ENCODE results near the gene UBC. TPM values are rescaled to one million over a fixed set of nuclear protein-coding genes. Genes with fewer than 3 reads are reported as not detected.
"Not testable (repeated sequence)": the region's sequence is repeated elsewhere in the genome, so short reads cannot be mapped to it uniquely, and the experiment has no call there.

The UBC gene
- total and polyA plus RNA-seq, 8 donors: 409 to 1,431 (median 1,011) TPM

- H3K27ac ChIP-seq: peak overlapping the region; percentile 98 to 100 (median 100)
- no peaks in the 10 kb centered on the region for H3K27me3 ChIP-seq
- H3K36me3 ChIP-seq: peaks cover 16 to 34% (median 29%) of the 10 kb centered on the region in 4 donors
- TF ChIP-seq POLR2A (IDR thresholded peaks at IDR 0.05) (no peak), POLR2AphosphoS5 (IDR thresholded peaks at IDR 0.05) (no peak), EP300 (IDR thresholded peaks at IDR 0.05) (no peak), CTCF (IDR thresholded peaks at IDR 0.05) (no peak)
- peak overlapping the region; percentile 79 to 88 (median 81) for H3K4me3 ChIP-seq
- H3K9me3 ChIP-seq: no peaks in the 10 kb centered on the region
- 11 to 16% (median 15%) methylated on average over 18 to 21 of the region's 21 CpGs for WGBS, 5 donors
- H3K4me1 ChIP-seq: peaks cover 52 to 73% (median 66%) of the 10 kb centered on the region in 4 donors
- intact Hi-C loops (cut with DNase I; ENCODE audit: low total_unique reads): no loop called here
- DNase-seq: peak in 1 of 2 donors; percentile 60
Observed at GRCh38 chr12:124915239-124916236, 1.1 kb upstream of the UBC start.

GRCh38 chr12:124913474-124914391 lies 717 bp downstream of the UBC start:
- Histone ChIP-seq H3K27me3 (no peaks in the 10 kb centered on the region), H3K9me3 (no peaks in the 10 kb centered on the region), H3K27ac (peak overlapping the region; percentile 98 to 100 (median 100)), H3K36me3 (peaks cover 17 to 35% (median 31%) of the 10 kb centered on the region in 4 donors), H3K4me1 (peaks cover 49 to 73% (median 70%) of the 10 kb centered on the region in 4 donors), H3K4me3 (peak overlapping the region; percentile 79 to 88 (median 81))
- intact Hi-C loops (cut with DNase I; ENCODE audit: low total_unique reads): no loop called here
- TF ChIP-seq CTCF (IDR thresholded peaks at IDR 0.05) (peak in 5 of 7 experiments; percentile 31 to 80 (median 61)), EP300 (IDR thresholded peaks at IDR 0.05) (no peak), POLR2AphosphoS5 (IDR thresholded peaks at IDR 0.05) (peak; percentile 69 to 88 (median 74)), POLR2A (IDR thresholded peaks at IDR 0.05) (peak in 1 of 4 donors; percentile 19)
- DNase-seq: peak; percentile 91 to 96
- 1 to 4% (median 3%) methylated on average over 45 to 46 of the region's 46 CpGs for WGBS, 5 donors

- H3K36me3 ChIP-seq: peaks cover 17 to 35% (median 31%) of the 10 kb centered on the region in 4 donors
- DNase-seq; intact Hi-C loops (cut with DNase I; ENCODE audit: low total_unique reads); H3K27me3 ChIP-seq; H3K9me3 ChIP-seq: not testable (repeated sequence)
- H3K4me3 ChIP-seq: peak overlapping the region; percentile 79 to 88 (median 81)
- H3K4me1 ChIP-seq: peaks cover 39 to 63% (median 60%) of the 10 kb centered on the region in 4 donors
- WGBS, 5 donors: 28 to 58% (median 49%) methylated on average over 13 to 18 of the region's 21 CpGs
- H3K27ac ChIP-seq: peak overlapping the region in 4 of 5 donors; percentile 98 to 100 (median 100)
- TF ChIP-seq POLR2AphosphoS5 (IDR thresholded peaks at IDR 0.05) (peak; percentile 61 to 87 (median 80)), POLR2A (IDR thresholded peaks at IDR 0.05) (peak in 1 of 4 donors; percentile 48)
Observed at GRCh38 chr12:124912529-124913287, 1.7 kb downstream of the UBC start.

GRCh38 chr12:124911521-124911920 lies 2.9 kb downstream of the UBC start:
- WGBS, 5 donors: 34 to 60% (median 37%) methylated on average over 6 of the region's 6 CpGs
- Histone ChIP-seq H3K4me3 (peak overlapping the region; percentile 23 to 55 (median 40)), H3K36me3 (peaks cover 17 to 35% (median 31%) of the 10 kb centered on the region in 4 donors), H3K27ac (peak overlapping the region in 4 of 5 donors; percentile 40 to 63 (median 50)), H3K4me1 (peaks cover 34 to 61% (median 59%) of the 10 kb centered on the region in 4 donors)
- DNase-seq; H3K27me3 ChIP-seq; H3K9me3 ChIP-seq; intact Hi-C loops (cut with DNase I; ENCODE audit: low total_unique reads): not testable (repeated sequence)
- TF ChIP-seq POLR2AphosphoS5 (IDR thresholded peaks at IDR 0.05): peak in 2 of 3 donors; percentile 5 to 50

All from stomach (tissue), 9 donors.